Cardiac muscle cell (in vitro differentiated cells and primary cell): Measurements from ENCODE around the gene CA7. TPM values are rescaled to one million over a fixed set of nuclear protein-coding genes. Genes with fewer than 3 reads are reported as not detected.

Experiments used
- DNase-seq, 2 donors: peaks; one replicate each; pipeline versions ENCODE4 v3.0.0 to v3.0.0-alpha.2; 2010 to 2017; ENCODE audit warnings: low read depth in 1 of 2, low spot score in 1 of 2
- H3K27ac ChIP-seq: fragments of 200-600 bp; sonication (generic); 2 replicates; pipeline ENCODE4 v1.5.1; 2016
- H3K27me3 ChIP-seq: fragments of 200-600 bp; sonication (generic); 2 replicates; pipeline ENCODE4 v1.6.0; 2016; ENCODE audit warnings: control low read depth
- H3K36me3 ChIP-seq: fragments of 200-600 bp; sonication (generic); 2 replicates; pipeline ENCODE4 v1.5.1; 2016; ENCODE audit warnings: control low read depth
- H3K4me1 ChIP-seq: fragments of 200-600 bp; sonication (generic); 2 replicates; pipeline ENCODE4 v1.8.1; 2017; ENCODE audit warnings: low read depth, mild to moderate bottlenecking, mixed run types
- H3K4me3 ChIP-seq: fragments of 200-600 bp; sonication (generic); 2 replicates; pipeline ENCODE4 v1.5.1; 2016; ENCODE audit warnings: mild to moderate bottlenecking
- H3K9me3 ChIP-seq: fragments of 200-600 bp; sonication (generic); 2 replicates; pipeline ENCODE4 v1.5.1; 2017; ENCODE audit warnings: low read depth, mild to moderate bottlenecking, control low read depth
- polyA plus RNA-seq: library from polyadenylated mRNA; unstranded; fragments of >200 nt; fragmentation: Nextera tagmentation; extraction: Ambion mirVana; gene quantifications from 2 replicates; pipeline ENCODE4 v1.2.1, GENCODE V29; 2016
- total RNA-seq: library from RNA; depleted of rRNA; stranded (reverse); fragments of >200 nt; gene quantifications from 2 replicates; pipeline ENCODE4 v1.2.3, GENCODE V29; 2016
- TF ChIP-seq, protein P1 (sequence below): IDR thresholded peaks from 2 replicates; pipeline ENCODE4 v1.5.1; 2012; ENCODE audit warnings: low read depth, mild to moderate bottlenecking, low read length

CA7 gene
- total and polyA plus RNA-seq, 2 experiments from 2014 or later, result 0.27 to 1.2 TPM

DNA sequence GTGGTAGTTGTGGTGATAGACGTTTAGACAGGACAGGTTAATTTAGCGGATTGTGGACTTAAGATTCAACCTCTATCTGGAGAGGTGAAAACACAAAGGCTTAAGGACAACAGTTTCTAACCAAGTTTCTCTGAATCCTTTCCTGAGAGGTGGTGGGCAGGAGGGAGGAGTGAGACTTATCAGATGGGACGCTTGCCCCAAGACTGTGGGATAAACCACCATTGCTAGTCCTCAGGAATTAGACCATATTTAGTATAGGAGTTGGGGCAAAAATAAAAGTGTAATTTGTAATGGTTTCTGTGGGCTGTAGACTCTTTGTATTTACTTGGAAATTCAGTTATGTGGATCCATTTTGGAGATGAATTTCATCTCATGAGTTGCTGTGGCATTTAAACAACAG lies 42.7 kb downstream of the CA7 start:
- H3K4me3 ChIP-seq, result no peak overlapping the region
- peaks cover 7% of the 10 kb centered on the region for H3K36me3 ChIP-seq

DNA sequence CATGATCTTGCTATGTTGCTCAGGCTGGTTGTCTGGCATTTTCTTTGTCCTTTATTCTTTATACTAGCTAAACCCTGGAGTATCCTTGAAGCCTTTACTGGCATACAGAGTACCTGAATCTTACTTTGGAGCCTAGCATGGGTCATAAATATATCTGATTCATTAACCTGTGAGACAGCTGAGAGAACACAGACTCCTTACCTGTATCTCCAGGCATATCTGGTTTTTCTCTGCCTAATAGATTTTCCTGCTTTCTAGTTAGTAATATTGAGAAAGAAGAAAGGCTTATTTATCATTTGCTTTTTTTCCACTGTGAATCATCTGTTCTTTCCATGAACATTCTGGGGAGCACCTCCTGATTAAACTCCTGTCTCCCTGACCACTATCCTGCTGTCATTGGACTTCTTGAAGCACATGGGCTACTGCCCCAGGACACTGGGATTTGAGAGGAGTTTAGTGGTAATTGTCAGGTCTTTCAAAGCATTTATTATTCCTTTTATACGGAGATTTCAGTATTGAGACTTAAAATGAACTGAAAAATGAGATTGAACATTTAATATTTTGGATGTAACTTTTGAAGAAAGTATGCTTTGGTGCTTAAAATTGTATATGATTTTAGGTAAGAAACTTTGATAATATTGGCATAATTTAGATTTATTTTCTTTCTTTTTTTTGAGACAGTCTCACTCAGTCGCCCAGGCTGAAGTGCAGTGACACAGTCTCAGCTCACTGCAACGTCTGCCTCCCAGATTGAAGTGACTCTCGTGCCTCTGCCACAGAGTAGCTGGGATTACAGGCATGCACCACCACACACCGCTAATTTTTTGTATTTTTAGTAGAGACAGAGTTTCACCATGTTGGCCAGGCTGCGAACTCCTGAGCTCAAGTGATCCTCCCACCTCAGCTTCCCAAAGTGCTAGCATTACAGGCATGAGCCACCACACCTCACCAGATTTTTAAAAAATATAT lies 44.7 kb downstream of the CA7 start:
- H3K27me3 ChIP-seq, result no peaks in the 10 kb centered on the region
- peaks cover 7% of the 10 kb centered on the region for H3K36me3 ChIP-seq
- H3K27ac ChIP-seq, result no peak overlapping the region
- H3K9me3 ChIP-seq, result no peaks in the 10 kb centered on the region
- no peak for DNase-seq
- peaks cover 5% of the 10 kb centered on the region for H3K4me1 ChIP-seq
- no peak overlapping the region for H3K4me3 ChIP-seq
- TF ChIP-seq, protein P1, sequence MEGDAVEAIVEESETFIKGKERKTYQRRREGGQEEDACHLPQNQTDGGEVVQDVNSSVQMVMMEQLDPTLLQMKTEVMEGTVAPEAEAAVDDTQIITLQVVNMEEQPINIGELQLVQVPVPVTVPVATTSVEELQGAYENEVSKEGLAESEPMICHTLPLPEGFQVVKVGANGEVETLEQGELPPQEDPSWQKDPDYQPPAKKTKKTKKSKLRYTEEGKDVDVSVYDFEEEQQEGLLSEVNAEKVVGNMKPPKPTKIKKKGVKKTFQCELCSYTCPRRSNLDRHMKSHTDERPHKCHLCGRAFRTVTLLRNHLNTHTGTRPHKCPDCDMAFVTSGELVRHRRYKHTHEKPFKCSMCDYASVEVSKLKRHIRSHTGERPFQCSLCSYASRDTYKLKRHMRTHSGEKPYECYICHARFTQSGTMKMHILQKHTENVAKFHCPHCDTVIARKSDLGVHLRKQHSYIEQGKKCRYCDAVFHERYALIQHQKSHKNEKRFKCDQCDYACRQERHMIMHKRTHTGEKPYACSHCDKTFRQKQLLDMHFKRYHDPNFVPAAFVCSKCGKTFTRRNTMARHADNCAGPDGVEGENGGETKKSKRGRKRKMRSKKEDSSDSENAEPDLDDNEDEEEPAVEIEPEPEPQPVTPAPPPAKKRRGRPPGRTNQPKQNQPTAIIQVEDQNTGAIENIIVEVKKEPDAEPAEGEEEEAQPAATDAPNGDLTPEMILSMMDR, result no peak

More for the DNA sequence above, 42.7 kb downstream of the CA7 start:
- peaks cover 5% of the 10 kb centered on the region for H3K4me1 ChIP-seq
- DNase-seq, result peak in 1 of 2 donors; percentile 53
- no peak overlapping the region for H3K27ac ChIP-seq
- no peaks in the 10 kb centered on the region for H3K27me3 ChIP-seq
- no peaks in the 10 kb centered on the region for H3K9me3 ChIP-seq
- TF ChIP-seq, protein P1, result no peak

DNA sequence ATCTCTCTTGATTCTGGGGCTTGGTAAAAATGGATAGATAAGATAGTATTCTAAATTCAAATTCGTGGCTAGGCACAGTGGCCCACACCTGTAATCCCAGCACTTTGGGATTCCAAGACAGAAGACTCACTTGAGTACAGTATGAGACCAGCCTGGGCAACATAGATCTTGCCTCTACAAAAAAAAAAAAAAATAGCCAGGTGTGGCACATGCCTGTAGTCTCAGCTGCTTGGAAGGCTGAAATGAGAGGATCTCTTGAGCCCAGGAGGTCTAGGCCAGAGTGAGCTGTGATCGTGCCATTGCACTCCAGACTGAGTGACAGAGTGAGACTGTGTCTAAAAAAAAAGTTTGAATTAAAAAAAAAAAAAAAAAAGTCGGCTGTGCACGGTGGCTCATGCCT lies 45.4 kb downstream of the CA7 start:
- Histone ChIP-seq H3K27me3 (no peaks in the 10 kb centered on the region), H3K4me3 (no peak overlapping the region), H3K4me1 (peaks cover 5% of the 10 kb centered on the region), H3K36me3 (peaks cover 7% of the 10 kb centered on the region), H3K27ac (no peak overlapping the region), H3K9me3 (no peaks in the 10 kb centered on the region)
- TF ChIP-seq, protein P1, result no peak
- DNase-seq, result no peak

DNA sequence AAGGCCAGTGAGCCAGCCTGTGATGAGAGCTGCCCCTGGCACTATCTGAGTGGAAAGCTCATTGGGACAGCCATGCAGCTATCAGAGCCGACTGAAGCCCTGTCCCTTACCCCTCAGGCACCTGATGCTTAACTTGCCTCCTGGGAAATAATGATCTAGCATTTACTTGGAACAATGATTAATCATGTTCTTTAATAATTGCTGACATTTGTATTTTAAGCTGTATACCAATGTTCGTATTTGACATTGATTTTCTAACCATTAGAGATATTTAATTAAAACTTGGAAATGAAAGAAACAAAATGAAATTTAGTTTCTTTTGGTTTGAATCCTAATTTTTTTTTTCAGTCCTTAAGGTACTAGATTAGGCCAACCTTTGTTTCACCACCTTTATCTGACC lies 46.6 kb downstream of the CA7 start:
- TF ChIP-seq, protein P1, result no peak
- no peak overlapping the region for H3K27ac ChIP-seq
- no peaks in the 10 kb centered on the region for H3K27me3 ChIP-seq
- DNase-seq, result no peak
- peaks cover 5% of the 10 kb centered on the region for H3K36me3 ChIP-seq
- peaks cover 10% of the 10 kb centered on the region for H3K4me1 ChIP-seq
- no peaks in the 10 kb centered on the region for H3K9me3 ChIP-seq
- H3K4me3 ChIP-seq, result no peak overlapping the region

DNA sequence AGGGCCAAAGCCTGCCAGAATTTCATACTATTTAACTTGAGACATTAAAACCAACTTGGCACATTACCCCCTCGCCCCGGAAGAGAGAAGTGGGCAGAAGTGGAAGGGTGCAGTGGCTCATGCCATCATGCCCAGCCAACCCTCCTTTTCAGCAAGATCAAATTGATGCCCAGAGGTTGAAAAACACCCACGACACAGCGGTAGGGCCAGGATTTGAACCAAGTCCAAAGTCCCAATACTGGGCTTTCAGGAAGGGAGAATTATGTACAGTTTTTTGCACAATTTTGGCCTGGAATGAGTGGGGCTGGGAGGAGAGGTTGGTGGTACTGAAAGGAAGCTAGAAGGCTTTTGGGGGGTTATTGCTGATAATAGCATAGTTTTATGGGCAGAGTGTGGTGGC lies 47.1 kb downstream of the CA7 start:
- Histone ChIP-seq H3K4me1 (peaks cover 14% of the 10 kb centered on the region), H3K36me3 (peaks cover 5% of the 10 kb centered on the region), H3K9me3 (no peaks in the 10 kb centered on the region), H3K27ac (no peak overlapping the region), H3K4me3 (no peak overlapping the region), H3K27me3 (no peaks in the 10 kb centered on the region)
- TF ChIP-seq, protein P1, result no peak
- no peak for DNase-seq
